HepG2 (cell line): ENCODE results near the gene CCDC170. TPM values are rescaled to one million over a fixed set of nuclear protein-coding genes. Genes with fewer than 3 reads are reported as not detected.

Experiments used
- AFF4 ChIP-seq: sonication (generic); formaldehyde crosslinking; IDR thresholded peaks from 2 replicates; pipeline ENCODE4 v1.4.0; 2020; ENCODE audit warnings: missing genetic modification reagents
- DNMT3B ChIP-seq: conservative IDR thresholded peaks from 2 replicates; pipeline ENCODE4 v1.6.1; 2016; ENCODE audit warnings: missing biosample characterization, control low read depth
- EP300 ChIP-seq, 3 experiments: sonication (generic) in 1 of 3; formaldehyde crosslinking in 1 of 3; IDR thresholded peaks; 2 replicates each; pipeline versions ENCODE4 v1.5.1 to v1.6.1; 2011 to 2020; ENCODE audit warnings: low read depth in 2 of 3, low read length in 2 of 3, borderline replicate concordance in 1 of 3, improper control_type of control experiment in 1 of 3, mild to moderate bottlenecking in 1 of 3, missing genetic modification reagents in 1 of 3, moderate library complexity in 1 of 3
- HMGXB4 ChIP-seq, 2 experiments: sonication (generic) in 1 of 2; formaldehyde crosslinking in 1 of 2; IDR thresholded peaks; 2 replicates each; pipeline versions ENCODE4 v1.4.0 to v1.6.1; 2018 to 2020; ENCODE audit warnings: missing genetic modification reagents in 2 of 2, borderline replicate concordance in 1 of 2, low read depth in 1 of 2, mild to moderate bottlenecking in 1 of 2, missing biosample characterization in 1 of 2
- HNRNPH1 ChIP-seq: fragments of 200-400 bp; formaldehyde crosslinking; optimal IDR thresholded peaks from 2 replicates; pipeline ENCODE3; 2017; ENCODE audit warnings: mild to moderate bottlenecking, low read depth, low read length
- KAT2B ChIP-seq: fragments of 150-350 bp; IDR thresholded peaks from 2 replicates; pipeline ENCODE4 v1.6.1; 2014; ENCODE audit warnings: low read depth, low read length, borderline replicate concordance
- MLLT10 ChIP-seq: sonication (generic); formaldehyde crosslinking; IDR thresholded peaks from 2 replicates; pipeline ENCODE4 v1.4.0; 2020; ENCODE audit warnings: missing genetic modification reagents
- POGZ ChIP-seq: sonication (generic); formaldehyde crosslinking; IDR thresholded peaks from 2 replicates; pipeline ENCODE4 v1.4.0; 2020; ENCODE audit warnings: mild to moderate bottlenecking, missing genetic modification reagents
- PRMT3 ChIP-seq: sonication (generic); formaldehyde crosslinking; IDR thresholded peaks from 2 replicates; pipeline ENCODE4 v1.8.1; 2022; ENCODE audit warnings: low read depth, mild to moderate bottlenecking, moderate library complexity, missing genetic modification reagents, borderline replicate concordance
- SRSF9 ChIP-seq: fragments of 200-400 bp; formaldehyde crosslinking; IDR thresholded peaks from 2 replicates; pipeline ENCODE4 v1.6.1; 2018; ENCODE audit warnings: borderline replicate concordance, mild to moderate bottlenecking, low read depth, low read length; ENCODE audit not compliant: insufficient read depth, poor library complexity, severe bottlenecking
- STAG1 ChIP-seq: sonication (generic); formaldehyde crosslinking; IDR thresholded peaks from 2 replicates; pipeline ENCODE4 v1.4.0; 2020; ENCODE audit warnings: missing genetic modification reagents
- TAF1 ChIP-seq: sonication (generic); formaldehyde crosslinking; IDR thresholded peaks from 2 replicates; pipeline ENCODE4 v1.4.0; 2020; ENCODE audit warnings: missing genetic modification reagents
- ZBTB4 ChIP-seq: sonication (generic); formaldehyde crosslinking; IDR thresholded peaks from 2 replicates; pipeline ENCODE4 v1.4.0; 2020; ENCODE audit warnings: missing genetic modification reagents, mild to moderate bottlenecking, borderline replicate concordance
- ZNF263 ChIP-seq: sonication (generic); formaldehyde crosslinking; IDR thresholded peaks from 2 replicates; pipeline ENCODE4 v1.4.0; 2020; ENCODE audit warnings: missing genetic modification reagents
- ZNF556 ChIP-seq: sonication (generic); formaldehyde crosslinking; IDR thresholded peaks from 2 replicates; pipeline ENCODE4 v1.4.0; 2020; ENCODE audit warnings: mild to moderate bottlenecking, missing genetic modification reagents, borderline replicate concordance
- ZNF589 ChIP-seq: sonication (generic); formaldehyde crosslinking; conservative IDR thresholded peaks from 2 replicates; pipeline ENCODE4 v1.8.0; 2022; ENCODE audit warnings: mild to moderate bottlenecking, moderate library complexity, missing genetic modification reagents
- ZNF597 ChIP-seq: sonication (generic); formaldehyde crosslinking; IDR thresholded peaks from 2 replicates; pipeline ENCODE4 v1.5.0; 2020; ENCODE audit warnings: missing genetic modification reagents
- ZNF713 ChIP-seq: sonication (generic); formaldehyde crosslinking; IDR thresholded peaks from 2 replicates; pipeline ENCODE4 v1.4.0; 2020; ENCODE audit warnings: mild to moderate bottlenecking, missing genetic modification reagents
- ZNF766 ChIP-seq: sonication (generic); formaldehyde crosslinking; IDR thresholded peaks from 2 replicates; pipeline ENCODE4 v1.5.0; 2020; ENCODE audit warnings: missing genetic modification reagents, borderline replicate concordance
- ZNF878 ChIP-seq: sonication (generic); formaldehyde crosslinking; IDR thresholded peaks from 2 replicates; pipeline ENCODE4 v1.8.1; 2023; ENCODE audit warnings: mild to moderate bottlenecking, missing genetic modification reagents, moderate library complexity
- polyA plus RNA-seq, 8 experiments: library from polyadenylated mRNA; depleted of rRNA in 3 of 8; stranded (reverse) in 7 of 8; unstranded in 1 of 8; fragments of >200 nt; fragmentation: Illumina TruSeq in 4 of 8; extraction: Trizol in 4 of 8; gene quantifications; 2 replicates each; pipeline versions ENCODE4 v1.2.1 to v1.2.3, GENCODE V29; 2011 to 2016; ENCODE audit warnings: low read depth in 4 of 8, missing spikeins in 1 of 8, mixed read lengths in 1 of 8; ENCODE audit not compliant: insufficient read depth in 1 of 8
- total RNA-seq, 5 experiments: library from RNA; depleted of rRNA; stranded (reverse); fragments of >200 nt; fragmentation: Illumina TruSeq; extraction: Trizol; gene quantifications; 2 replicates each; pipeline ENCODE4 v1.2.3, GENCODE V29; 2016; ENCODE audit warnings: low read depth in 1 of 5

Gene CCDC170
- total and polyA plus RNA-seq, 2 of the 13 experiments (the other 11 are each of a cell fraction or from before 2014, with no cell fraction given) = 0.90 to 5.1 TPM

- no peak for TF ChIP-seq ZNF556 (CRISPR knock-in tag)
- no peak for TF ChIP-seq ZNF589 (CRISPR knock-in tag)
- no peak for TF ChIP-seq ZNF263 (CRISPR knock-in tag)
- TF ChIP-seq PRMT3 (CRISPR knock-in tag) = no peak
- TF ChIP-seq STAG1 (CRISPR knock-in tag) = no peak
- no peak for TF ChIP-seq ZNF597
- TF ChIP-seq ZBTB4 (CRISPR knock-in tag) = no peak
- no peak for TF ChIP-seq HNRNPH1
- no peak for TF ChIP-seq AFF4
- TF ChIP-seq HMGXB4 (CRISPR knock-in tag; IDR thresholded peaks at IDR 0.05; ENCODE audit: borderline replicate concordance in 1 of 2, low read depth in 1 of 2) = no peak
- TF ChIP-seq SRSF9 = no peak
- no peak for TF ChIP-seq DNMT3B
- no peak for TF ChIP-seq TAF1
- no peak for TF ChIP-seq ZNF878
- TF ChIP-seq KAT2B = no peak
- no peak for TF ChIP-seq ZNF766
- no peak for TF ChIP-seq MLLT10
- TF ChIP-seq EP300 (IDR thresholded peaks at IDR 0.05; ENCODE audit: low read depth in 2 of 2, low read length in 2 of 2) = peak; percentile 73 to 89; a peak in 2 of 4 replicates
- TF ChIP-seq EP300 (CRISPR knock-in tag; IDR thresholded peaks at IDR 0.05; ENCODE audit: borderline replicate concordance) = 0 out of 2 replicates have a peak, but pooled peaks have one; percentile 14
- TF ChIP-seq ZNF713 (CRISPR knock-in tag) = no peak
- peak; percentile 34; the same call in 1 of the 2 replicates for TF ChIP-seq POGZ (CRISPR knock-in tag)
Observed at GRCh38 chr6:151498327-151498726, 4.5 kb downstream of the CCDC170 start (continued).
